ENCODE data around the gene IL23R.

Gene IL23R

DNA sequence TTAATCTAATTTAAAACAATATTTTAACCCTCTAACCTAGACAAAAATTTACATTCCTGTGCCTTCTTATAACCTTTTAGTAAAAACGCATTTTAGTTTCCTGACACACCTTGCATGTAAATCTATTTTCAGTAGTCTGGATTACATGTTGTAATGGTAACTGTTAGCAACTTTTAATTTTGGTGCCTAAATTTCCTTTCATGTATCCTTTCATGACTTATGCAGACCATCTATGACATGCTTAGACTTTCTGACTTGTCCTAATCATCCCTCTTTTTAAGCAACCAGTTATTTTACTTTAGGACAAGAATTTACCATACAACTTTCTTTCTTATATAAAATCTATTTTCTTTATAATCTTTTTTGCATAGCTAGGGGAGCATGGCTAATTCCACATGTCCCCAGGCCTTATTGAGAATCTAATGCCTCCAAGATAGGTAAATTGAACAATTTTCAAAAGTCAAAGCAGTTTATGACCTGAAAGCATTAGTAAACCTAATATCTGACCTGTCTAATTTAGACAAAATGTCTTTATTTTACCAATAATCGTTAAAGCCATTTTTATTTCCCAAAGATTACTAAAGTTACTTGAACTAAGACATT is 83.9 kb downstream of the IL23R start:
- DNase-seq = no peak

DNA sequence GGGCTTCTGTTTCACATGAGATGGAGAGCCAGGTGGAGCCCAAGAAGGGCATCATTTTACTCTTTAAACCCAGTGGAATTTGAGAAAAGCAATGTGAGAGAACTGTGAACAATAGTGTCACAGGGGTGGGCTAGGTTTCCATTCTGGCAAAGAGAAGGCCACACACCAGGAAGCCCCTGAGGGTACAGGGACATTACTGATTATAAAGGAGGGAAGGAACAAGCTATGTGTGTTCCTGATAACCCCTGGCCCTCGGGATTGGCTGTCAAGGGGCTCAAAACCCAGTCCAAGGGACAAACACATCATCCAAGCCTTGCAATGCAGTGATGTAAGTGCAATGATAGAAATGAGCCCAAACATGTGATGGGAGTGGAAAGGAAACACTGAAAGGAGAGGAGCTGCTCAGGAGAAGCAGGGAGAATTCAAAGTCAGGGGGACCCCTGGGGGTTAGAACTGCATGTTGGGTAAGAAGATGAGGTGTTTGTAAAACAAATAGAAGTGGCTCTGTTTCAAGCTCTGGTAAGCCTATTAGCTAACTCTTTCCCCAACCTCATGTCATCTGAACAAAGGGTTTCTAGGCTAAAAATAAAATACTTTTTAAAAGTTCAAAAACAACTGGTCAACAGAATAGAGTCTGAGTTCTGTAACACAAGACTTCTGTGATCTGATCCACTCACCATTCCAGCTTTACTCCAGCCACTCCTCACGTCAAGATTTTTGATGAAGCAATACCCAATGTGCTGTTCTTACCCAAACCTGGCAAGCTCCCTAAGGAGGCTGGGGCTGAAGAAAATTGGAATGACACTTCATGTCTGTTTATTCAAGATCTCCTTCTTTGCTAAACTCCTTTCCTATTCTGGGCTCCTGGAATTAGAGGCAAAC is 90.3 kb downstream of the IL23R start:
- no peak for DNase-seq

DNA sequence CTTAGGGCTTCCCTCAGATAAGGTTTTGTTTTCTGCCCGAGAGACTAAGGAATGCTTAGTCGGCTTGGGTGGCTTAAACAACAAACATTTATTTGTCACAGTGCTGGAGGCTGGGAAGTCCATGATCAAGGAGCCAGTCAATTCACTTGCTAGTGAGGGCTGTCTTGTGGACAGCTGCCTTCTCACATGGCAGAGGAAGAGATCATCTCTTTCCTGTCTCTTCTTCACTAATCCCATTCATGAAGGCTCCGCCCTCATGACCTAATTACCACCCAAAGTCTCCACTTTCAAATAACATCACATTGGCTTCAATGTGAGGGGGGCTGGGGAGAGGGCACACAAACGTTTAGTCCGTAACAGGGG is 90.9 kb downstream of the IL23R start:
- no peak for DNase-seq

- DNase-seq = no peak
These were observed 95.4 kb downstream of the IL23R start for GRCh38 chr1:67261680-67262079.

GRCh38 chr1:67262735-67263134 is 96.5 kb downstream of the IL23R start:
- DNase-seq = no peak

DNA sequence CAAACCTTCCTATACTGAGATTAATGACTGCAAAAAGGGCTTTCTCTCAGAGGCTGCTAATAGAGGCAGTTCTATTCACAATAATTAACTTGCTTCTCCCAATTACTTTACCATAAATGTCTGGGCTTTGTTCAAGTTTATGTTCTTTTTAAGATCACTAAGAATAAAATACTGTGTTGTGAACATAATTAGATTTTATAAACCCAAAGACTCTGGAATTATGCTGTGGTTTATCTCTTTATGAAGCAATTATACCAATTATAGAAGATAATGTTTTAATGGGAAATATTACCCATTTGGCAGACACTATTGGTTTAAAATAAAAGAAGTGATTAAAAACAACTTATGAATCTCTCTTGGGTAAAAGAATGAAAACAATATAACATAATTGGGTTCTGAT is 97.9 kb downstream of the IL23R start:
- DNase-seq = no peak

DNA sequence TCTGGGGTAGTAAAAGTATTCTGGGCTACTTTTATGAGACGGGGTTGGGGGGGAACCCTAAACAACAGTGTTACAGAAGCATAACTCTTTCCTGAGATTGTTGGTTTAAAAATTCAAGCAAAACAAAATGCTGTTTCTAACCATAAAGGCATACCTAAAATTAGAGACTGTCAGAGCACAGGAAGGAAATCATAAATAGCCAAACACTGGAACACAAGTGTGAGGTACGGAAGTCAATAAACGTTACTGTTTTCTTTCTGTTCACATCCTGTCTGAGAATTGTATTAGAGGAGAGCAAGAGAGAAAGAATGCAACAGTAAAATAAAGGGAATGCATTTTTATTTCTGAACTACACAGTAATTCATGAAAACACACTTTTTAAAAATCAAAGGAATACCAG is 98.6 kb downstream of the IL23R start:
- no peak for DNase-seq

DNA sequence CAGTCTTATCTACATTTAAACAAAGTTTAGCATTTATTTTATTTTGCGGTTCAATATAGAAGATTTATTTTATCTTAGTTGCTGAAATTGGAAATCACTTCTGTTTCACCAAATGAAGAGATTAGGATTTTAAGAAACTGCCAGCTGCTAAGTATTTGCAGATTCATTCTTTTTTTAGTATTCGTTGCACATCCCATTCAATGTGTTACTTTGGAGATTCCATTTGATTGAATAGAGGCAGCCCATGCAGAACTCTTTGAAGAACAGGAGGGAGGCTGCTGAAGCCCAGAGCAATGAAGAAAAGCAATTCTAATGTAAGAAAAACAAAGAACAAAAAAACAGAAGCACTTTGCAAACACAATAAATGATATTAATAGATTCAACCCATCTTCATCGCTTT is 102.8 kb downstream of the IL23R start:
- no peak for DNase-seq

DNA sequence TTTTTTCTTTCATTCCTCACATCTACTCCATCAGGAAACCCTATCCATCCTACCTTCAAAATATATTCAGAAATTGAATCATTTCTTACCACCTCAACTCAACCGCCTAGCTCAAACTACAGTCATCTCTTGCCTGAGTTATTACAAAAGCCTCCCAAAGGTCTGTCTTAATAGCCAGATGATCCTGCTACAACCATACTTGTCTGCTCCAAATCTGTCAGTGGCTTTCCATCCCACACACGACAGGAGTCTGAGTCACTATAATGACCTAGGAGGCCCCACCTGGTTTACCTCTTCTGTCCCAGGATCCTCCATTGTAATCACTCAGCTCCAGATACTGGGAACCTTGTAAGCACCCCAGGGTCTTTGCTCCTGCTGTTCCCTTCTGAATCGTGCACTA is 104.3 kb downstream of the IL23R start:
- DNase-seq = no peak

DNA sequence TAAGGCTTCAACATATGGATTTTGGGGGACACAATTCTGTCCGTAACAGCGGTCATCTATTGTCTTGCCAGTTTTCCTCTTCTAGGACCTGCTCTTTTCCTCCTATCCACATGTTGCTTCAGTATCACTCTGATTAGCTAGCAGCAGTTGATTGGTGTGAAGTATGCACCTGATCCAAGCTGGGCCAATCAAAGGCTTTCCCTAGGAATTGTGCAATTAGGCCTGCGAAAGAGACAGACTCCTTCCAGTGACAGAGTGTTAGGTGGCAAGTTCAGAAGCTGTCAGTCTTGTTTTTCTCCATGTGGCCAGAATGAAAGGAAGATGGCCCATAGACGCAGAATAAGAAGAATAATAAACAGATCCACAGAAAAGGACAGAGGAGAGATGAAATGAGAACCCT is 107.3 kb downstream of the IL23R start:
- DNase-seq = no peak

- DNase-seq = peak; percentile 8
These were observed 108.5 kb downstream of the IL23R start for GRCh38 chr1:67274623-67275325.

DNA sequence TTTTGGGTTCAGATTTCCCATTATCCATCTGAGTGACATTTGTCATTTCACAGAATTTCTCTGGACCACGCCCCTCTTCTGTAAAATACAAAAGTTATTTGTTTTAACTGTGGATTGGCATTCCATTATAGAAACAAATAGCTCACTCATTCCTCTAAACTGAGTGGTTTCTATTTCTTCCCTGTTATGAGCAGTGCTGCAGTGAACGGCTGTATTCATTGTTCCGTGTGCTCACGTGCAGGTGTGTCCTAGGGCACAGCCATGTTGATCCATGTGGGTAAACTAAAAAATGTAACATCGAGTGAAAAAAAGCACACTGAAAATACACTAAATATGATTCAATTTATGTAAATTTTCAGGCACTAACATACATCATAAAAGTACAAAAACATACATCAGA is 114.4 kb downstream of the IL23R start:
- DNase-seq = no peak

DNA sequence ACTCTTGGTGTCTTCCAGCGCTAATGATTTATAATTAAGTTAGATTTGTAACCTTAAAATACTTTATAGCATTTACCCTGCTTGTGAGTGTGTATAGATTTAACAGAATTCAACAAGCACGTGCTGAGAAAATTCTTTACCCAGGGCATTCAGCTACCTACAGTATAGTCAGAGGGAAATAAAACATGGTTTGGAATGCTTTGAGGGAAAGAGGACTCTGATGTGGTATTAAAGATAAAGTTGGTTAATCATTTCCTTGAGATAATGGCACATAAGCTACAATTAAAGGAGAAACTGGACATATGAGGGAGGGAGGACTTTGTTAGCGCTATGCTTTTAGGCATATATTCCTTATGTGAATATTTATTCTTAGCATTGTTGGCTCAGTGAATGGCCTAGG is 115.0 kb downstream of the IL23R start:
- DNase-seq = no peak

- DNase-seq = peak; percentile 26
These were observed 119.7 kb downstream of the IL23R start for GRCh38 chr1:67285780-67286488.

DNA sequence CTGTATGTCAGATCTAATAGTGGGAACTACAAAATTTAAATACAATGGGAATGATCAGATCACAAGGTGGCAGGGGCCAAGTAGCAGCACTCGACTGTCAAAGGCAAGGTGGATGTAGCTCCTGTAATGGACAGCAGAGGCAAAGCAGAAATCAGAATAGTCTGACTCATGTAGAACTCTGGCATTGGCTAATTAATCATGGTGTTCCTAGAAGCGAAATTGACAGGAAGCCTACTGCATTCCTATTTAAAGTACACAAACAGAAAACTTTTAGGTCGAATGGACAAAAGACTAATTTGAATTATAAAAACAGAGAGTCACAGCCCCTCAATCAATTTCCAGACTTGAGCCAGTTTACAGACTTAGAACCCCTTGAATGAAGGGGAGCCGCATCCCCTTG is 124.0 kb downstream of the IL23R start:
- DNase-seq = no peak

GRCh38 chr1:67294836-67295617 is 128.8 kb downstream of the IL23R start:
- no peak for DNase-seq

- DNase-seq = no peak
These were observed 132.5 kb downstream of the IL23R start for GRCh38 chr1:67298762-67299161.

DNA sequence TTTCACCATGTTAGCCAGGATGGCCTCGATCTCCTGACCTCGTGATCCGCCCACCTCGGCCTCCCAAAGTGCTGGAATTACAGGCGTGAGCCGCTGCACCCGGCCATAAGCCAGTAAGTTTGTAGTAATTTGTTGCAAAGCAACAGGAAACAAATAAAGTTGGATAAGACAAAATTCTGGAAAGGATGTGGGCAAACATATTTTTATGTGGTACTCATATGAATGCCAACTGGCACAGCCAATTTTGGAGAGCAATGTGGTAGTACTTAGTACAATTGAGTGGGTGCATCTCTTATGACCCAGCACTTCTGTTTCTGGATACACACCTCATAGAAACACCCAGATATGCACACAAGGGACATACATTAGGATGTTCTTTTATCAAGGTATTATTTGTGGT is 133.0 kb downstream of the IL23R start:
- DNase-seq = no peak

DNA sequence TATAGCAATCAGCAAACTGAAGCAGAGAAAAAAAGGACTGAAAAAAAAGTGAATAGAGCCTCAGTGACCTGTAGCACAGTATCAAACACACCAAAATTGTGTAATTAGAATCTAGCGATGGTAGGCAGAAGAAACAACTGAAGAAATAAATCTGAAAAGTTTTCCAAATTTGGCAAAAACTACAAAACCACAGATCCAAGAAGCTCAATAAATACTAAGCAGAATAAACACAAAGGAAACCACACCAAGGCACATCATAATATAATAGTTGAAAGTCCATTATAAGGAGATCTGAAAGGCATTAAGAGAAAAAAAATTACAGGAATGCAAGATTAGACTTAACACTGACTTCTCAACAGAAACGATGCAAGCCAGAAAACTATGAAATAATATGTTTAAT is 134.3 kb downstream of the IL23R start:
- no peak for DNase-seq

DNA sequence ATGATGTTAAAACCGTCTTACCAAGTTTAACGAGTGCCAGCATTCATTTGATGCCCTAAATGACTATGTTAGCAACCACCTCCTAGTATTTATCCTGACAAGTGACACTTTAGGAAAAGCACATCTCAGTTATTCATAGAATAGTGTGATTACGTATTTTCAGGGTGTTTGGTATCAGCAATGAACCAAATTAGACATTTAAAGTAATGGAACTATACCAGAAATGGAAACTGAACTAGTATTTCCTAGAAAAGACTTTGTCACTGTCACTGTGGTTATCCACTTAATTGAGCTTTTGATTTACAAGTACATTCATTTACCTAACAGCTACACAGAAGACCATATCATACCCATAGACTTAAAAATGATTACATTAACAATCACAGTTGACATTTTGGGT is 137.8 kb downstream of the IL23R start:
- DNase-seq = no peak

DNA sequence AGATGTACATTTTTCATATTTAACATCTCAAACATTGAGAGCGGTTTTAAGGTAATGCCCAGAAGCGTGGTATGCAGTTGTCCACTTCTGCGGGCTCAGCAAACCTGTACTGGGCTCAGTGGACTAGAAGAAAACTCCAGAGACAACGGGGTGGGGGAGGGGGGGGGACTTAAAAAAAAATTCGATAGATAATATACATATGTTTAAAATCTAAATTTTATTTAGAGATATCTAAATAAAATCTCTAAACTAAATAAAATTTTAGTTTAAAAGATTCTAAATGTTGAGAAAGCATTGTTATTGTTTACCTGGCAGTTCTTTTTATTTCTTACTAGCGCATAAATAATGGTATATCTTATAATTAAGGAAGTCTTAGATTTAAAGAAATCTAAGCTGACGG is 140.3 kb downstream of the IL23R start:
- DNase-seq = no peak

DNA sequence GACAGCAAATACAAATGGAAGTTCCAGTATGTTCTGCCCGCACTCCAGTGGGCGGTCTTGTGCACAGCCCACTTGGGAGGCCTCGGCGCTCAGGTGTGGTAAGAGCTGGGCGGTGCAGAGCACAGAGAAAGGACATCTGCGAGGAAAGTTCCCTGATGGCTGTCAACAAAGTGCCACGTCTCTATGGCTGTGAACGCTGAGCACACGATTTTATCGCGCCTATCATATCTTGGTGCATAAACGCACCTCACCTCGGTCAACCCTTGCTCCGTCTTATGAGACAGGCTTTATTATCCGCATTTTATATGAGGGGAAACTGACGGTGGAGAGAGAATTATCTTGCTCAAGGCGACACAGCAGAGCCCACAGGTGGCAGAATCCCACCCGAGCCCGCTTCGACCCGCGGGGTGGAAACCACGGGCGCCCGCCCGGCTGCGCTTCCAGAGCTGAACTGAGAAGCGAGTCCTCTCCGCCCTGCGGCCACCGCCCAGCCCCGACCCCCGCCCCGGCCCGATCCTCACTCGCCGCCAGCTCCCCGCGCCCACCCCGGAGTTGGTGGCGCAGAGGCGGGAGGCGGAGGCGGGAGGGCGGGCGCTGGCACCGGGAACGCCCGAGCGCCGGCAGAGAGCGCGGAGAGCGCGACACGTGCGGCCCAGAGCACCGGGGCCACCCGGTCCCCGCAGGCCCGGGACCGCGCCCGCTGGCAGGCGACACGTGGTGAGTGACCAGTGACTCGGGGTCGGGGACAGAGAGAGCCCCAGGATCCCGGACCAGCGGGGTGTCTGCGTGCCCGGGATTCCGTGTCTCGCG is 141.2 kb downstream of the IL23R start, which contains the start of gene IL12RB2:
Gene IL12RB2 (plus strand): TSS at position 623 of the 810 bp plus-strand sequence. CDS start 12,496 bp downstream, outside the sequence.
- peak; percentile 68 for DNase-seq
